A673 (cell line): Measurements from ENCODE around the gene PALD1. TPM values are rescaled to one million over a fixed set of nuclear protein-coding genes. Genes with fewer than 3 reads are reported as not detected.

Source experiments
- BruUV-seq: library from RNA; stranded (reverse); fragments of 400-500 nt; replicated peaks from 2 replicates; lab custom pipeline; 2021; lab: Mats Ljungman, UMichigan
- CTCF ChIA-PET: fragments of 300-600 bp; sonication (Branson Sonifier 250); formaldehyde crosslinking; loops from one replicate; lab custom pipeline; 2022; ENCODE audit warnings: antibody characterized with exemption; lab: Charles Lee
- POLR2A ChIA-PET: fragments of 300-600 bp; sonication (Branson Sonifier 250); formaldehyde crosslinking; loops from one replicate; lab custom pipeline; 2022; ENCODE audit warnings: antibody characterized with exemption; ENCODE audit not compliant: low non-redundant PET; lab: Charles Lee
- DNase-seq: peaks from one replicate; pipeline ENCODE4 v3.0.0-alpha.2; 2015; ENCODE audit warnings: low spot score
- H3K27ac ChIP-seq: fragments of 200-600 bp; sonication (generic); 2 replicates; pipeline ENCODE4 v1.5.1; 2016; ENCODE audit warnings: mixed run types, low read depth, mild to moderate bottlenecking, mixed read lengths, antibody characterized with exemption, low read length; ENCODE audit not compliant: poor library complexity, severe bottlenecking
- H3K27me3 ChIP-seq: fragments of 200-600 bp; sonication (generic); replicated peaks from 2 replicates; pipeline ENCODE4 v1.6.1; 2017; ENCODE audit warnings: mixed run types, low read depth, mild to moderate bottlenecking, mixed read lengths, antibody characterized with exemption, low read length; ENCODE audit not compliant: insufficient read depth, poor library complexity
- H3K36me3 ChIP-seq: fragments of 200-600 bp; sonication (generic); 2 replicates; pipeline ENCODE4 v1.6.1; 2016; ENCODE audit warnings: mixed run types, mild to moderate bottlenecking, mixed read lengths, antibody characterized with exemption, low read length; ENCODE audit not compliant: insufficient read depth, poor library complexity, severe bottlenecking
- H3K4me1 ChIP-seq: fragments of 200-600 bp; sonication (generic); 2 replicates; pipeline ENCODE4 v1.6.1; 2017; ENCODE audit warnings: mixed run types, mild to moderate bottlenecking, mixed read lengths, antibody characterized with exemption, low read length; ENCODE audit not compliant: insufficient read depth, poor library complexity, severe bottlenecking
- H3K4me3 ChIP-seq: fragments of 200-600 bp; sonication (generic); 2 replicates; pipeline ENCODE4 v1.5.1; 2016; ENCODE audit warnings: low read depth, mixed run types, mild to moderate bottlenecking, mixed read lengths, low read length; ENCODE audit not compliant: poor library complexity, severe bottlenecking
- H3K9me3 ChIP-seq: fragments of 200-600 bp; sonication (generic); 2 replicates; pipeline ENCODE4 v1.6.1; 2016; ENCODE audit warnings: mixed run types, low read depth, mild to moderate bottlenecking, mixed read lengths, antibody characterized with exemption, low read length; ENCODE audit not compliant: poor library complexity, severe bottlenecking
- CTCF ChIP-seq: fragments of 300-800, 200-600 bp; sonication (generic); conservative IDR thresholded peaks from 2 replicates; pipeline ENCODE4 v1.5.1; 2017; ENCODE audit warnings: low read depth, mild to moderate bottlenecking, antibody characterized with exemption, low read length, moderate library complexity, mixed read lengths
- EZH2 ChIP-seq: fragments of 200-600 bp; sonication (generic); IDR thresholded peaks from 2 replicates; pipeline ENCODE4 v1.6.1; 2017; ENCODE audit warnings: borderline replicate concordance, low read depth, mild to moderate bottlenecking, mixed read lengths, antibody characterized with exemption, low read length; ENCODE audit not compliant: poor library complexity, severe bottlenecking
- intact Hi-C: fragments of 100-400 bp; cut with micrococcal nuclease; formaldehyde crosslinking; loops from one replicate; pipeline ENCODE4 v1.10.0; 2022; ENCODE audit not compliant: unreplicated experiment
- total RNA-seq: library from RNA; stranded (reverse); gene quantifications from 2 replicates; pipeline ENCODE4 v1.2.3, GENCODE V29; 2021

PALD1 gene
- total RNA-seq, 1 experiment from 2014 or later = 9.0 TPM

GRCh38 chr10:70502406-70502805 lies 23.8 kb downstream of the PALD1 start:
- intact Hi-C loops = no loop called here
- no peak overlapping the region for H3K27ac ChIP-seq
- H3K4me1 ChIP-seq = peaks cover 6% of the 10 kb centered on the region
- H3K27me3 ChIP-seq = no peaks in the 10 kb centered on the region
- CTCF ChIA-PET = no interaction called here
- POLR2A ChIA-PET = no interaction called here
- H3K4me3 ChIP-seq = no peak overlapping the region
- no peak for DNase-seq
- no TSS peak for BruUV-seq
- H3K36me3 ChIP-seq = no peaks in the 10 kb centered on the region
- no peaks in the 10 kb centered on the region for H3K9me3 ChIP-seq
- TF ChIP-seq EZH2 = no peak
- TF ChIP-seq CTCF = no peak

- TF ChIP-seq EZH2 = no peak
- no peak for TF ChIP-seq CTCF
- peaks cover 6% of the 10 kb centered on the region for H3K4me1 ChIP-seq
- BruUV-seq = no TSS peak
- ChIA-PET CTCF (no interaction called here), POLR2A (no interaction called here)
- H3K36me3 ChIP-seq = no peaks in the 10 kb centered on the region
- DNase-seq = no peak
- H3K9me3 ChIP-seq = no peaks in the 10 kb centered on the region
- no peaks in the 10 kb centered on the region for H3K27me3 ChIP-seq
- no peak overlapping the region for H3K27ac ChIP-seq
- no peak overlapping the region for H3K4me3 ChIP-seq
- intact Hi-C loops = no loop called here
These were observed 25.2 kb downstream of the PALD1 start for GRCh38 chr10:70503776-70504175.

DNA sequence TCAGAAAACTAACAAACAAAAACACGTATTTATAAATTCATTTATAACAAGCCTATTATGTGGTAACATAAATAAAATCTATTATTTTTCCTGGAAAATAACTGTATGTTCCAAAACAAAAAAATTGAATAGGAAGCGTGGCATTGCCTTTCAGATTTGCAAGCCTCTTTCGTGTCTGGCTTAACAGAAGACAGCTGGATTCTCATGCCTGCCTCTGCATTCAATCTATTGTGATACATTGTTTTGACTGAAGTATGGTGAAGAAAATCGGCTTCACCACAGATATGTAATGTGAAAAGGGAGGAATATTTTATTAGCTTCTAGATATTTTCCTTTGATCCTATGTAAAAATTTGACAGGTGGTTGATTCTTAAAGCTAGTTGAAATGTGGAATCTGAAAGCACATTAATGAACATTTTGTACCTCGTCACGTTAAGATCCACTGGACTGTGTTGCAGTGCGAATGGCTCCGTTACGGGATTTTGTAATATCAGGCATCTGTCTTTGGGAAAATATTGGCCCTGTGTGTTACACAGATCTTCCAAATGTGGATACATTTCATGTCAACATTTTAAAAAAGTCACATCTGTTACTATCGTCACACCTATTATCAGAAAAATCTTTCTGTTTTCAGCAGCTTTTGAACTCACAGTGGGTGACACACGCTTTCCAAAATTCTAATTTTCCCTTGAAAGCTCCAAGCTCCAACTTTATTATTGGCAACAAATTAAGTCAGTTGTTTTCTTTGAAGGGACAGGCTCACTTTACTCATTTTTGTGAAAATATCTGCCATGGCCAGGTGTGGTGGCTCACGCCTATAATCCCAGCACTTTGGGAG lies 26.2 kb downstream of the PALD1 start:
- TF ChIP-seq EZH2 (no peak), CTCF (no peak)
- BruUV-seq = no TSS peak
- DNase-seq = no peak

More for the DNA sequence above, 26.2 kb downstream of the PALD1 start:
- Histone ChIP-seq H3K27ac (no peak overlapping the region), H3K4me1 (no peaks in the 10 kb centered on the region), H3K9me3 (no peaks in the 10 kb centered on the region), H3K27me3 (no peaks in the 10 kb centered on the region), H3K36me3 (no peaks in the 10 kb centered on the region), H3K4me3 (no peak overlapping the region)
- CTCF ChIA-PET = no interaction called here
- intact Hi-C loops = no loop called here
- POLR2A ChIA-PET = no interaction called here
